GM12878 (cell line): Measurements from ENCODE around the gene ZFYVE19.

Experiments
- CBFB ChIP-seq: IDR thresholded peaks from 2 replicates; pipeline ENCODE4 v1.6.1; 2016; ENCODE audit warnings: antibody characterized with exemption, low read depth
- CHD1 ChIP-seq: IDR thresholded peaks from 2 replicates; pipeline ENCODE4 v1.6.1; 2012; ENCODE audit warnings: low read depth, low read length, improper control_type of control experiment
- ETV6 ChIP-seq, 2 experiments: fragments of 450-650 bp in 1 of 2; IDR thresholded peaks in 1 of 2; conservative IDR thresholded peaks in 1 of 2; 2 replicates each; pipeline ENCODE4 v1.6.1; 2014; ENCODE audit warnings: antibody characterized with exemption in 1 of 2, borderline replicate concordance in 1 of 2, low read depth in 1 of 2, mild to moderate bottlenecking in 1 of 2, moderate library complexity in 1 of 2
- EZH2 ChIP-seq: IDR thresholded peaks from 2 replicates; pipeline ENCODE4 v1.6.1; 2012; ENCODE audit warnings: low read depth, mild to moderate bottlenecking, control low read depth, inconsistent platforms, low read length, borderline replicate concordance; ENCODE audit not compliant: control insufficient read depth
- LARP7 ChIP-seq: fragments of 450-650 bp; IDR thresholded peaks from 2 replicates; pipeline ENCODE4 v1.6.1; 2017; ENCODE audit warnings: mild to moderate bottlenecking
- NFIC ChIP-seq: IDR thresholded peaks from 2 replicates; pipeline ENCODE4 v1.6.1; 2012; ENCODE audit warnings: low read depth, mild to moderate bottlenecking, inconsistent platforms, low read length, moderate library complexity
- NR2C2 ChIP-seq: IDR thresholded peaks from 2 replicates; pipeline ENCODE4 v1.6.1; 2011; ENCODE audit warnings: borderline replicate concordance, low read depth; ENCODE audit not compliant: control insufficient read depth, insufficient read length
- PAX8 ChIP-seq: fragments of 450-650 bp; IDR thresholded peaks from 2 replicates; pipeline ENCODE4 v1.6.1; 2017; ENCODE audit warnings: mild to moderate bottlenecking, moderate library complexity
- POLR2A ChIP-seq: IDR thresholded peaks from 2 replicates; pipeline ENCODE4 v1.6.1; 2011; ENCODE audit warnings: low read depth, mild to moderate bottlenecking, low read length
- RELA ChIP-seq: fragments of 450-650 bp; IDR thresholded peaks from 2 replicates; pipeline ENCODE4 v1.8.0; 2014; ENCODE audit warnings: borderline replicate concordance; ENCODE audit not compliant: partially characterized antibody
- YY1 ChIP-seq: IDR thresholded peaks from 2 replicates; pipeline ENCODE4 v1.6.1; 2011; ENCODE audit warnings: low read depth, mild to moderate bottlenecking, low read length
- ZBED1 ChIP-seq: IDR thresholded peaks from 2 replicates; pipeline ENCODE4 v1.6.1; 2016; ENCODE audit warnings: borderline replicate concordance
- TF ChIP-seq, protein P1 (sequence below), 3 experiments: IDR thresholded peaks in 2 of 3; conservative IDR thresholded peaks in 1 of 3; 2 replicates each; pipeline ENCODE4 v1.5.1; 2011; ENCODE audit warnings: low read depth in 3 of 3, low read length in 3 of 3, mild to moderate bottlenecking in 3 of 3, control low read depth in 2 of 3, moderate library complexity in 2 of 3, inconsistent platforms in 1 of 3, mixed read lengths in 1 of 3; ENCODE audit not compliant: control insufficient read depth in 2 of 3, insufficient read depth in 1 of 3; ENCODE audit errors: extremely low read depth in 1 of 3
- TF ChIP-seq, protein P2 (sequence below): IDR thresholded peaks from 2 replicates; pipeline ENCODE4 v1.6.1; 2012; ENCODE audit warnings: low read depth, low read length, improper control_type of control experiment

DNA sequence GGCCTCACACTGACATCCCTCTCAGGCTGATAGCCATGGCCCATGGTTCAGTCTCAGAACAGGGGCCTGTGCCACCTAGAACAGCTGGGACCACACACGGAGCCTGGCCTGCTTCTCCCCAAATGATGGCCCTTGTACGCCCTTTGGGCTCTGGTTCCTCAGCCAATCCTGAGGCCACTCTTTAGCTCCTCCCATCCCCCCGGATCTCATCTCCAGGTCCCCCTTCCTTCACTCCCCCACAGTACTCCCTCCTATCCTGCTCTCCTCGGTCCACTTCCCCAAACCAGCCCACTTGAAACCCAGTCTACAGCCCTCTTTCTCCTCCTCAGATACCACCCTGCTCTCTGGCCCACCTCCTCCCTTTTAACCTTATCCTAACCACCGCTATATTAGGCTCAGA lies 17.8 kb upstream of the ZFYVE19 start:
- TF ChIP-seq, protein P1, sequence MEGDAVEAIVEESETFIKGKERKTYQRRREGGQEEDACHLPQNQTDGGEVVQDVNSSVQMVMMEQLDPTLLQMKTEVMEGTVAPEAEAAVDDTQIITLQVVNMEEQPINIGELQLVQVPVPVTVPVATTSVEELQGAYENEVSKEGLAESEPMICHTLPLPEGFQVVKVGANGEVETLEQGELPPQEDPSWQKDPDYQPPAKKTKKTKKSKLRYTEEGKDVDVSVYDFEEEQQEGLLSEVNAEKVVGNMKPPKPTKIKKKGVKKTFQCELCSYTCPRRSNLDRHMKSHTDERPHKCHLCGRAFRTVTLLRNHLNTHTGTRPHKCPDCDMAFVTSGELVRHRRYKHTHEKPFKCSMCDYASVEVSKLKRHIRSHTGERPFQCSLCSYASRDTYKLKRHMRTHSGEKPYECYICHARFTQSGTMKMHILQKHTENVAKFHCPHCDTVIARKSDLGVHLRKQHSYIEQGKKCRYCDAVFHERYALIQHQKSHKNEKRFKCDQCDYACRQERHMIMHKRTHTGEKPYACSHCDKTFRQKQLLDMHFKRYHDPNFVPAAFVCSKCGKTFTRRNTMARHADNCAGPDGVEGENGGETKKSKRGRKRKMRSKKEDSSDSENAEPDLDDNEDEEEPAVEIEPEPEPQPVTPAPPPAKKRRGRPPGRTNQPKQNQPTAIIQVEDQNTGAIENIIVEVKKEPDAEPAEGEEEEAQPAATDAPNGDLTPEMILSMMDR (IDR thresholded peaks at IDR 0.05 in 2 of 3, conservative IDR thresholded peaks at IDR 0.05 in 1 of 3; ENCODE audit: control insufficient read depth in 2 of 3, extremely low read depth in 1 of 3, insufficient read depth in 1 of 3, low read depth in 3 of 3, low read length in 3 of 3): no peak
- no peak for TF ChIP-seq POLR2A
- TF ChIP-seq ZBED1: no peak
- no peak for TF ChIP-seq LARP7
- no peak for TF ChIP-seq CBFB
- no peak for TF ChIP-seq PAX8
- no peak for TF ChIP-seq EZH2
- TF ChIP-seq YY1: no peak
- no peak for TF ChIP-seq RELA
- no peak for TF ChIP-seq CHD1
- no peak for TF ChIP-seq NFIC
- TF ChIP-seq, protein P2, sequence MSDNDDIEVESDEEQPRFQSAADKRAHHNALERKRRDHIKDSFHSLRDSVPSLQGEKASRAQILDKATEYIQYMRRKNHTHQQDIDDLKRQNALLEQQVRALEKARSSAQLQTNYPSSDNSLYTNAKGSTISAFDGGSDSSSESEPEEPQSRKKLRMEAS: no peak
- TF ChIP-seq NR2C2: no peak
- TF ChIP-seq ETV6 (conservative IDR thresholded peaks at IDR 0.05 in 1 of 2, IDR thresholded peaks at IDR 0.05 in 1 of 2; ENCODE audit: borderline replicate concordance in 1 of 2, low read depth in 1 of 2): no peak
